ENCODE measurements around the gene OR52W1.
"Not testable (repeated sequence)": the region's sequence is repeated elsewhere in the genome, so short reads cannot be mapped to it uniquely, and the experiment has no call there.

The OR52W1 gene

DNA sequence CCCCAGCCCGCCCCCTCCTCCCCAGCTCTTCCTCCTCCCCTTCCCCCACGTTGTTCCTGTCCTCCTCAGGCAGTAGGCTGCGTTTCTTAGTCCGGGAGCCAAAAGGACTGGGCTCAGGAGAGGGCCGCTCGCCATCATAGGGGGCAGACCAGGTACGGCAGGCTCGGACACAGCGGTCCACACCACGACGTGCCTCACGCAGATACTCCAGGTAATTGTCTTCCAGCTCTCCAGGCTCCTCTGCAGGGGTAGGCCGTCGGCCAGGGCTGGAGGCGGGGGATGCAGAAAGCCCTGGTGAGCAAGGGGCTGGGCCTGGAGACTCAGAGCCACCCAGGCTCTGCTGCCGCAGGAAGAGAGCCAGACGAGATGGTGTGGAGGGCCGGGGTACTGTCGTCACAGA is 18.7 kb downstream of the OR52W1 start:
- no peak for DNase-seq (ENCODE audit: low read depth)

DNA sequence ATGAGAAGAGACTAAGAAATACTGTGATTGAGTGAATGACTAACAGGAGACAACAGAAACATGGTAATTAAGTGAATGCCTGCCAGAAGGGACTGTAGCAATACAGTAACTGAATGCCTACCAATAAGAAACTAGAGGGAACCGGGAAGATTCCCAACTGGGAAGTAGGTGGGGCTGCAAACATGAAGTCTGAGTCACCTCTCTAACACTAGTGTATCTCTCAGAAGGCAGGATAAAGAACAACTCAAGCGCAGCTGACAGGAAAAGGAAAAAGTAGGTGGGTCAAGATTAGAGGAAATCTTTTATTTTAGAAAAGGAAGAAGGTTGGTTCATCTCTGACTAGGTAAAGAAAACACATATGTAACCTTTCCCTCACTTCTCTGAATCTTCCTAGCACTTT is 20.3 kb downstream of the OR52W1 start:
- DNase-seq (ENCODE audit: low read depth), result peak; percentile 91

GRCh38 chr11:6223854-6224253 is 24.8 kb downstream of the OR52W1 start:
- no peak for DNase-seq (ENCODE audit: low read depth)

GRCh38 chr11:6224421-6224820 is 25.4 kb downstream of the OR52W1 start:
- no peak for DNase-seq (ENCODE audit: low read depth)

DNA sequence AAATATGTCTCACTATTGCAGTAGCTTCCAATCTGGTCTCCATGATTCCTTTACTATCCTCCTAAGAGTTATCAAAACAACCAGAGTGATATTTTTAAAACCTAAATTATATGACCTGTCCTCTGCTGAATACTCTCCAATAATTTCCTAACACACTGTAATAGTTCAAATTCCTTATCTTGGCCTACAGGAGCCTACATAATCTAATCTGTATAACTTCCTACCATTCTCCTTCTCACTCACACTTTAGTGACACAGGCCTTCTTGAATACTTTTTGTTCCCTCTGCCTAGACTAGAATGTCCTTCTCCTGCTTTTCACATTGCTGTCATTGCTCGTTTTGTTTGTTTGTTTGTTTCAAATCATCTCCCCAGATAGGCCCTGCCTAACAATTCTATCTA is 26.0 kb downstream of the OR52W1 start:
- DNase-seq (ENCODE audit: low read depth), result no peak

DNA sequence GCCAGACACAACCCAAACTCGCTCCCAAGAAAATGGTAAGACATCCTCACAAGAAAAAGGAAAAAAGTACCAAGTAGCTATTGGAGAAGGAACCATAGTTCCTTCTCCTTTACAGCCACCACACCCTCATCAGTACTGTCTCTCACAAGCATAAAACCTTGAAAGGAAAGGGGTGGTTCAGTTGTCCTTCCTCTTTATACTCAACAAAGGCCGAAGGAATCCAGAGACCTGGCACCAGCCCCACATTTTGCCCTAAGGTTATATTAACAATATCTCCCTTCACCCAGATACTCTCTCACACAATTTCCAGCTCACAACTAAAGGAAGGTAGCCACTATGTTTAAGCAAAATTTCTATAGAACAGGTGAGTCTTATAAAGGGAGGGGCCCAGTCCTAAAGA is 26.9 kb downstream of the OR52W1 start:
- no peak for DNase-seq (ENCODE audit: low read depth)

- no peak for DNase-seq (ENCODE audit: low read depth)
These were observed 29.5 kb downstream of the OR52W1 start for GRCh38 chr11:6228520-6228919.

- DNase-seq (ENCODE audit: low read depth), result no peak
These were observed 30.9 kb downstream of the OR52W1 start for GRCh38 chr11:6229911-6230310.

- no peak for DNase-seq (ENCODE audit: low read depth)
These were observed 33.9 kb downstream of the OR52W1 start for GRCh38 chr11:6232899-6233298.

- no peak for DNase-seq (ENCODE audit: low read depth)
These were observed 35.0 kb downstream of the OR52W1 start for GRCh38 chr11:6233984-6234386.

GRCh38 chr11:6234387-6235107 is 35.5 kb downstream of the OR52W1 start, which contains the start of gene FHIP1B:
Gene FHIP1B (minus strand): TSS chr11:6234636. CDS start chr11:6224516, 10,120 bp downstream.
- peak; percentile 100 for DNase-seq (ENCODE audit: low read depth)

DNA sequence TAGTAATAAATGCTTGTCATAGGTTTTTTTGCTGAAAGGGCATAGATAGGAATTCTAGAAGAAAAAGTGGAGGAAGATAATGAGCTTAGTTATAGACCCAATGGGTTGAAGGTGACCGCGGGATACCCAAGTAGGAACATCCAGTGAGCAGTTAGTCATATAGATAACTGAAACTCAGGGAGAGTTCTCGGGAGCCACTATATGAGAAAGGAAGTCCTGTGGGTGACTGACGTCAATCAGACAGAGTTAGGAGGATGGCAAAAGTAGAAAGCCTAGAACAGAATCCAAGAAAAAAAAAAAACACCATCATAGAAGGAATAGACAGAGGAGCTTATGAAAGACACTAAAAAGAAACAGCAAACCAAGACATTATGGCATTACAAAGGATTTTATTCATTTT is 38.2 kb downstream of the OR52W1 start:
- no peak for DNase-seq (ENCODE audit: low read depth)

DNA sequence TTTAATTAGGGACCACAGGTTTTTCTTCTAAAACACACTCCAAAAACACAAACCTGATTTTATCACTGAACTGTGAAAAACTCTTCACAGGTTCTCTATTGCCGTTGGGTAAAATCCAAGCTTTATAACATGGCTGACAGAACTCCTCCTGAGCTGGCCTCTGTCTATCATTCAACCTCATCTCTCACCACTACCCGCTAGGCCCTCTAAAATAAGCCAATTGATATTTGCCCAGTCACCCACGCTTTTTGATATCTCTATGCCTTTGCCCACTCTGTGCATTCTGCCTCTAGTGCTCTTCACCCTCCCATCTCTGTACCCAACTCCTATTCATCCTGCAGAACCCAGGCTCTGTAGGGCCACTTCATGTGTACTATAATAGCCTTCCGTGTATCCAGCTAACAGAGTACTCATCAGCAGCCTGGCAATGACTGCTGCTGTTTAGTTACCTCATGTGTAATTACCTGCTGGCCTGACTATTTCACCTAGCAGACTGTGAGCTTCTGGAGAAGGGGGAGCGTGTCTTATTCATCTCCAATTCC is 38.8 kb downstream of the OR52W1 start:
- DNase-seq (ENCODE audit: low read depth), result no peak

- no peak for DNase-seq (ENCODE audit: low read depth)
These were observed 39.9 kb downstream of the OR52W1 start, which contains the start of gene CNGA4 for GRCh38 chr11:6238902-6239301. Gene CNGA4 (plus strand): TSS chr11:6239089. CDS start chr11:6239207, 118 bp downstream.

- no peak for DNase-seq (ENCODE audit: low read depth)
These were observed 41.1 kb downstream of the OR52W1 start for GRCh38 chr11:6240139-6240538.

- DNase-seq (ENCODE audit: low read depth), result no peak
These were observed 41.8 kb downstream of the OR52W1 start for GRCh38 chr11:6240781-6241180.

DNA sequence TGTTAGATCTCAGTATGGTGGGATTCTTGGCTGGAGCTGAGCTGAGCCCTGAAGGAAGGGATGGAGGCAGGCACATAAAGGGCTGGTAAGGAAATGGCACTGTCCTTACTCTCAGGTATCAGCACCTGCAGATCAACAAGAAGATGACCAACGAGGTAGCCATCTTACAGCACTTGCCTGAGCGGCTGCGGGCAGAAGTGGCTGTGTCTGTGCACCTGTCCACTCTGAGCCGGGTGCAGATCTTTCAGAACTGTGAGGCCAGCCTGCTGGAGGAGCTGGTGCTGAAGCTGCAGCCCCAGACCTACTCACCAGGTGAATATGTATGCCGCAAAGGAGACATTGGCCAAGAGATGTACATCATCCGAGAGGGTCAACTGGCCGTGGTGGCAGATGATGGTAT is 42.3 kb downstream of the OR52W1 start:
- DNase-seq (ENCODE audit: low read depth), result no peak

DNA sequence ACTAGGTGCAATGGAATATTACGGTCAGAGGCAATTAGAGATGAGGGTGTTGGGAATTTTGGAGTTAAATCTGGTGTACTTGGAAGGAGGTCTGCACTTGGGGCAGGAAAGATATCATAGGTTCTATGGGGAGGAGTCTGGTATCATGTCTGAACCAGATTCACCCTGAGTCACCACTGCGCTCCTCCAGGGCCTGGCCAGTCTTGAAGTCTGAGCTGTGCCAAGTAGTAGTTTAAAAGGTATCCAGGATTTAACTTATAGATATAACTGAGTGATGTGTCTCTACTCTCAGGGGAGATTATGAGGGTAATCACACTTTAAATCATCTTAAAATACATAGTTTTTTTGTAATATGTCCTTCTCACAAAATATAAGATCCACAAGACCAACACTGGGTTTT is 46.5 kb downstream of the OR52W1 start:
- DNase-seq (ENCODE audit: low read depth), result no peak

GRCh38 chr11:6248248-6248647 is 49.2 kb downstream of the OR52W1 start:
- DNase-seq (ENCODE audit: low read depth), result peak; percentile 74

GRCh38 chr11:6248897-6249296 is 49.9 kb downstream of the OR52W1 start:
- not testable (repeated sequence) for DNase-seq (ENCODE audit: low read depth)
